HEK293T (cell line): ENCODE data around the gene SCGN.

Experiments
- CTCF ChIA-PET: fragments of 350-600 bp; formaldehyde crosslinking; extraction: SDS; loops from one replicate; lab custom pipeline; 2021; ENCODE audit warnings: antibody characterized with exemption, inconsistent platforms; lab: Yijun Ruan, JAX
- POLR2A ChIA-PET: fragments of 350-600 bp; formaldehyde crosslinking; extraction: SDS; loops from one replicate; lab custom pipeline; 2020; ENCODE audit warnings: antibody characterized with exemption, inconsistent platforms; lab: Yijun Ruan, JAX
- DNase-seq: peaks from one replicate; pipeline ENCODE4 v3.0.0; 2012; ENCODE audit warnings: mixed read lengths; ENCODE audit errors: extremely low spot score
- ARNT ChIP-seq: fragments of 450-650 bp; IDR thresholded peaks from 2 replicates; pipeline ENCODE4 v1.6.1; 2017; ENCODE audit warnings: mild to moderate bottlenecking
- BHLHE40 ChIP-seq: fragments of 450-650 bp; IDR thresholded peaks from 2 replicates; pipeline ENCODE4 v1.6.1; 2016; ENCODE audit warnings: mild to moderate bottlenecking, moderate library complexity, borderline replicate concordance
- CTBP1 ChIP-seq: fragments of 450-650 bp; IDR thresholded peaks from 2 replicates; pipeline ENCODE4 v1.6.1; 2016; ENCODE audit warnings: borderline replicate concordance
- ELF4 ChIP-seq: fragments of 450-650 bp; IDR thresholded peaks from 2 replicates; pipeline ENCODE4 v1.6.1; 2017; ENCODE audit warnings: antibody characterized with exemption
- FOXA1 ChIP-seq: fragments of 450-650 bp; IDR thresholded peaks from 2 replicates; pipeline ENCODE4 v1.6.1; 2016; ENCODE audit warnings: mild to moderate bottlenecking
- FOXK2 ChIP-seq: fragments of 450-650 bp; IDR thresholded peaks from 2 replicates; pipeline ENCODE4 v1.6.1; 2016; ENCODE audit warnings: mild to moderate bottlenecking
- FOXM1 ChIP-seq: fragments of 450-650 bp; IDR thresholded peaks from 2 replicates; pipeline ENCODE4 v1.6.1; 2017; ENCODE audit warnings: mild to moderate bottlenecking, borderline replicate concordance
- HDGF ChIP-seq: fragments of 450-650 bp; IDR thresholded peaks from 2 replicates; pipeline ENCODE4 v1.6.1; 2017; ENCODE audit warnings: antibody characterized with exemption, borderline replicate concordance
- L3MBTL2 ChIP-seq: fragments of 450-650 bp; conservative IDR thresholded peaks from 2 replicates; pipeline ENCODE4 v1.6.1; 2016; ENCODE audit warnings: mild to moderate bottlenecking
- LEF1 ChIP-seq: fragments of 450-650 bp; IDR thresholded peaks from 2 replicates; pipeline ENCODE4 v1.6.1; 2017; ENCODE audit warnings: mild to moderate bottlenecking, borderline replicate concordance
- NFRKB ChIP-seq: fragments of 450-650 bp; IDR thresholded peaks from 2 replicates; pipeline ENCODE4 v1.6.1; 2016; ENCODE audit warnings: mild to moderate bottlenecking, moderate library complexity
- PKNOX1 ChIP-seq: fragments of 450-650 bp; IDR thresholded peaks from 2 replicates; pipeline ENCODE4 v1.6.1; 2016
- SP1 ChIP-seq: fragments of 450-650 bp; IDR thresholded peaks from 2 replicates; pipeline ENCODE4 v1.6.1; 2017
- SUZ12 ChIP-seq: fragments of 450-650 bp; IDR thresholded peaks from 2 replicates; pipeline ENCODE4 v1.6.1; 2016; ENCODE audit warnings: mild to moderate bottlenecking
- TARDBP ChIP-seq: fragments of 450-650 bp; IDR thresholded peaks from 2 replicates; pipeline ENCODE4 v1.6.1; 2016
- ZNF384 ChIP-seq: fragments of 450-650 bp; IDR thresholded peaks from 2 replicates; pipeline ENCODE4 v1.6.1; 2016

Gene SCGN

GRCh38 chr6:25669413-25669812, 17.4 kb downstream of the SCGN start:
- TF ChIP-seq LEF1 (no peak), ELF4 (no peak), NFRKB (no peak), PKNOX1 (0 out of 2 replicates have a peak, but pooled peaks have one; percentile 23)
- ChIA-PET POLR2A (no interaction called here), CTCF (no interaction called here)
- no peak for DNase-seq

- ChIA-PET POLR2A (no interaction called here), CTCF (no interaction called here)
- TF ChIP-seq SP1 (no peak), FOXK2 (no peak), CTBP1 (no peak), TARDBP (no peak)
- no peak for DNase-seq
Measured at GRCh38 chr6:25670208-25670607, 18.2 kb downstream of the SCGN start.

DNA sequence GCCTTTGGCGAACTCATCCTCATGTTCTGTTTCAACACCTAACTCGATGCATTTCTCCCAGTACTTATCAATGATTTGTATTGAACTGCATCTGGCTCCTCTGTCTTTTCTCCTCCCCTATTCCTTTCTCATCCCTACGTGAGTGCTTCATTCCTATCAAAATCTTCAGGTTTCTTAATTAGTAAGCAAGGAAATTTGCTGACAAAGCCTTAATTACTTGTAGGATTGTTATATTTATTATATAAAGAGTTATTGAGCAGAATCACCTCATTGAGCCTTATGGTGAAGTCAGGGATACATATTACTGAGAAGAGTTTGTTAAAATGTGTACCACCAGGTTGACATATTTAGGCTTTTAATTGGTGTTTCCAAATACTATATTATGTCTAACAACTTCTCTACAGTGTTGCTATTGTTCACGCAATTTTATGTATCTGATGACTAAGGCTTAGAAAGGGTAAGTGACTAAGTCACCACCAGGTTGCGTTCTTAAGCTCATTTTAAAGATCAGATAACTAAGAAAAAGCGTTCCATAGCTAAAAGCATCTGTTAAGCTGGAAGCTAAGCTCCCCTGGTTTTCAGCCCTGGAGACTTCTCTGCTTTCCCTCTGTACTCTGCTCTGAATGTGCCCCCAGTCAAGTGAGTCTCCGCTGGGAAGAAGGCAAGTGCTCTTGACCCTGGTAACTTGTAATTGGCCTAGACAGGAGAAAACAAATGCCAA, 18.9 kb downstream of the SCGN start:
- no peak for DNase-seq
- POLR2A ChIA-PET = no interaction called here
- CTCF ChIA-PET = interaction anchor here (0.8 to 1.0 kb wide), 3 partner anchors 45 to 49 kb away, joined by 3 to 5 read pairs (median 4); no protein-coding TSS in a partner anchor
- TF ChIP-seq FOXM1 = no peak
- TF ChIP-seq HDGF = no peak
- TF ChIP-seq SUZ12 = no peak
- TF ChIP-seq TARDBP = no peak
- no peak for TF ChIP-seq BHLHE40
- TF ChIP-seq FOXK2 = no peak
- TF ChIP-seq FOXA1 = no peak
- no peak for TF ChIP-seq L3MBTL2
- no peak for TF ChIP-seq SP1
- no peak for TF ChIP-seq CTBP1
- no peak for TF ChIP-seq NFRKB
- TF ChIP-seq ELF4 = no peak
- TF ChIP-seq LEF1 = no peak
- TF ChIP-seq PKNOX1 = no peak
- TF ChIP-seq ARNT = no peak
- no peak for TF ChIP-seq ZNF384

- POLR2A ChIA-PET = no interaction called here
- TF ChIP-seq CTBP1 (no peak), ARNT (no peak), L3MBTL2 (no peak)
- DNase-seq = no peak
- CTCF ChIA-PET = interaction anchor here (0.8 to 1.0 kb wide), 3 partner anchors 44 to 49 kb away, joined by 3 to 5 read pairs (median 4); no protein-coding TSS in a partner anchor
Measured at GRCh38 chr6:25671652-25672051, 19.6 kb downstream of the SCGN start.

- CTCF ChIA-PET = no interaction called here
- POLR2A ChIA-PET = no interaction called here
- TF ChIP-seq PKNOX1 (no peak), SP1 (no peak), BHLHE40 (no peak), ZNF384 (no peak), CTBP1 (no peak), ELF4 (no peak), FOXK2 (no peak)
- no peak for DNase-seq
Measured at GRCh38 chr6:25675167-25675566, 23.2 kb downstream of the SCGN start.

- CTCF ChIA-PET = no interaction called here
- POLR2A ChIA-PET = no interaction called here
- no peak for DNase-seq
- TF ChIP-seq BHLHE40 = no peak
- TF ChIP-seq CTBP1 = no peak
- TF ChIP-seq SUZ12 = no peak
- TF ChIP-seq L3MBTL2 = no peak
- TF ChIP-seq NFRKB = no peak
- no peak for TF ChIP-seq HDGF
- no peak for TF ChIP-seq FOXK2
- no peak for TF ChIP-seq SP1
- TF ChIP-seq LEF1 = no peak
- TF ChIP-seq FOXA1 = no peak
- no peak for TF ChIP-seq TARDBP
- TF ChIP-seq PKNOX1 = no peak
- no peak for TF ChIP-seq FOXM1
- TF ChIP-seq ARNT = no peak
- no peak for TF ChIP-seq ELF4
- no peak for TF ChIP-seq ZNF384
Measured at GRCh38 chr6:25676775-25677174, 24.8 kb downstream of the SCGN start.
